ENCODE measurements around the gene SLC22A3.

SLC22A3 gene

GRCh38 chr6:160408528-160408927, 60.4 kb downstream of the SLC22A3 start:
- DNase-seq (ENCODE audit: low spot score in 2 of 2) = no peak
- Mint-ChIP-seq H3K4me1 (no peaks in the 10 kb centered on the region), H3K27ac (no peak overlapping the region), H3K36me3 (no peaks in the 10 kb centered on the region), H3K9me3 (no peaks in the 10 kb centered on the region), H3K4me3 (no peak overlapping the region)
- ATAC-seq = no peak

GRCh38 chr6:160412993-160413392, 64.8 kb downstream of the SLC22A3 start:
- H3K4me1 Mint-ChIP-seq = no peaks in the 10 kb centered on the region
- H3K36me3 Mint-ChIP-seq = no peaks in the 10 kb centered on the region
- no peaks in the 10 kb centered on the region for H3K9me3 Mint-ChIP-seq
- DNase-seq (ENCODE audit: low spot score in 2 of 2) = no peak
- no peak overlapping the region for H3K27ac Mint-ChIP-seq
- ATAC-seq = no peak
- H3K4me3 Mint-ChIP-seq = no peak overlapping the region

- Mint-ChIP-seq H3K4me3 (no peak overlapping the region), H3K9me3 (no peaks in the 10 kb centered on the region), H3K4me1 (no peaks in the 10 kb centered on the region), H3K27ac (no peak overlapping the region), H3K36me3 (no peaks in the 10 kb centered on the region)
- no peak for ATAC-seq
- no peak for DNase-seq (ENCODE audit: low spot score in 2 of 2)
Measured at GRCh38 chr6:160417146-160417545, 69.0 kb downstream of the SLC22A3 start.

GRCh38 chr6:160417550-160417949, 69.4 kb downstream of the SLC22A3 start:
- DNase-seq (ENCODE audit: low spot score in 2 of 2) (no peak), ATAC-seq (no peak)
- Mint-ChIP-seq H3K9me3 (no peaks in the 10 kb centered on the region), H3K27ac (no peak overlapping the region), H3K36me3 (no peaks in the 10 kb centered on the region), H3K4me1 (no peaks in the 10 kb centered on the region), H3K4me3 (no peak overlapping the region)

GRCh38 chr6:160418370-160418769, 70.2 kb downstream of the SLC22A3 start:
- H3K9me3 Mint-ChIP-seq = no peaks in the 10 kb centered on the region
- H3K4me1 Mint-ChIP-seq = no peaks in the 10 kb centered on the region
- DNase-seq (ENCODE audit: low spot score in 2 of 2) = no peak
- no peak overlapping the region for H3K27ac Mint-ChIP-seq
- H3K36me3 Mint-ChIP-seq = no peaks in the 10 kb centered on the region
- ATAC-seq = no peak
- no peak overlapping the region for H3K4me3 Mint-ChIP-seq

- Mint-ChIP-seq H3K36me3 (no peaks in the 10 kb centered on the region), H3K4me3 (no peak overlapping the region), H3K4me1 (no peaks in the 10 kb centered on the region), H3K27ac (no peak overlapping the region), H3K9me3 (no peaks in the 10 kb centered on the region)
- no peak for DNase-seq (ENCODE audit: low spot score in 2 of 2)
- no peak for ATAC-seq
Measured at GRCh38 chr6:160419488-160419887, 71.3 kb downstream of the SLC22A3 start.

- no peaks in the 10 kb centered on the region for H3K36me3 Mint-ChIP-seq
- no peak overlapping the region for H3K27ac Mint-ChIP-seq
- no peak for DNase-seq (ENCODE audit: low spot score in 2 of 2)
- no peaks in the 10 kb centered on the region for H3K4me1 Mint-ChIP-seq
- no peak for ATAC-seq
- no peak overlapping the region for H3K4me3 Mint-ChIP-seq
- H3K9me3 Mint-ChIP-seq = no peaks in the 10 kb centered on the region
Measured at GRCh38 chr6:160420253-160420968, 72.2 kb downstream of the SLC22A3 start.

- Mint-ChIP-seq H3K27ac (no peak overlapping the region), H3K36me3 (no peaks in the 10 kb centered on the region), H3K4me3 (no peak overlapping the region), H3K9me3 (no peaks in the 10 kb centered on the region), H3K4me1 (peaks cover 1% of the 10 kb centered on the region)
- no peak for DNase-seq (ENCODE audit: low spot score in 2 of 2)
- ATAC-seq = no peak
Measured at GRCh38 chr6:160420969-160421556, 72.9 kb downstream of the SLC22A3 start.

GRCh38 chr6:160421854-160422253, 73.7 kb downstream of the SLC22A3 start:
- no peak overlapping the region for H3K27ac Mint-ChIP-seq
- H3K4me3 Mint-ChIP-seq = no peak overlapping the region
- no peaks in the 10 kb centered on the region for H3K36me3 Mint-ChIP-seq
- peaks cover 9% of the 10 kb centered on the region for H3K4me1 Mint-ChIP-seq
- H3K9me3 Mint-ChIP-seq = no peaks in the 10 kb centered on the region
- no peak for ATAC-seq
- no peak for DNase-seq (ENCODE audit: low spot score in 2 of 2)

GRCh38 chr6:160424256-160424655, 76.1 kb downstream of the SLC22A3 start:
- no peak for ATAC-seq
- Mint-ChIP-seq H3K4me1 (peaks cover 12% of the 10 kb centered on the region), H3K9me3 (no peaks in the 10 kb centered on the region), H3K36me3 (no peaks in the 10 kb centered on the region), H3K4me3 (no peak overlapping the region), H3K27ac (no peak overlapping the region)
- DNase-seq (ENCODE audit: low spot score in 2 of 2) = no peak

GRCh38 chr6:160426136-160426535, 78.0 kb downstream of the SLC22A3 start:
- H3K9me3 Mint-ChIP-seq = no peaks in the 10 kb centered on the region
- H3K36me3 Mint-ChIP-seq = no peaks in the 10 kb centered on the region
- H3K4me3 Mint-ChIP-seq = no peak overlapping the region
- peaks cover 12% of the 10 kb centered on the region for H3K4me1 Mint-ChIP-seq
- DNase-seq (ENCODE audit: low spot score in 2 of 2) (no peak), ATAC-seq (no peak)
- H3K27ac Mint-ChIP-seq = no peak overlapping the region

- DNase-seq (ENCODE audit: low spot score in 2 of 2) (no peak), ATAC-seq (no peak)
- Mint-ChIP-seq H3K36me3 (no peaks in the 10 kb centered on the region), H3K27ac (no peak overlapping the region), H3K9me3 (no peaks in the 10 kb centered on the region), H3K4me3 (no peak overlapping the region), H3K4me1 (peaks cover 12% of the 10 kb centered on the region)
Measured at GRCh38 chr6:160427312-160428068, 79.3 kb downstream of the SLC22A3 start.

GRCh38 chr6:160428069-160428430, 79.9 kb downstream of the SLC22A3 start:
- no peak overlapping the region for H3K4me3 Mint-ChIP-seq
- no peak overlapping the region for H3K27ac Mint-ChIP-seq
- peaks cover 12% of the 10 kb centered on the region for H3K4me1 Mint-ChIP-seq
- no peaks in the 10 kb centered on the region for H3K9me3 Mint-ChIP-seq
- H3K36me3 Mint-ChIP-seq = no peaks in the 10 kb centered on the region
- DNase-seq (ENCODE audit: low spot score in 2 of 2) (no peak), ATAC-seq (no peak)

GRCh38 chr6:160428818-160429619, 80.8 kb downstream of the SLC22A3 start:
- Mint-ChIP-seq H3K4me3 (no peak overlapping the region), H3K4me1 (peaks cover 12% of the 10 kb centered on the region), H3K27ac (no peak overlapping the region), H3K9me3 (no peaks in the 10 kb centered on the region), H3K36me3 (no peaks in the 10 kb centered on the region)
- ATAC-seq (no peak), DNase-seq (ENCODE audit: low spot score in 2 of 2) (no peak)

GRCh38 chr6:160429620-160429895, 81.4 kb downstream of the SLC22A3 start:
- H3K4me3 Mint-ChIP-seq = no peak overlapping the region
- no peak for DNase-seq (ENCODE audit: low spot score in 2 of 2)
- peaks cover 12% of the 10 kb centered on the region for H3K4me1 Mint-ChIP-seq
- no peaks in the 10 kb centered on the region for H3K36me3 Mint-ChIP-seq
- H3K9me3 Mint-ChIP-seq = no peaks in the 10 kb centered on the region
- no peak overlapping the region for H3K27ac Mint-ChIP-seq
- ATAC-seq = no peak

Measured in stimulated activated effector memory CD8-positive, alpha-beta T cell treated with anti-CD3 and anti-CD28 coated beads, Interleukin-12 subunit alpha, Interleukin-12 subunit beta, amount 100 ng/mL, for 72 hours (primary cell).